Measurements from ENCODE around the gene MAGEF1. TPM values are rescaled to one million over a fixed set of nuclear protein-coding genes. Genes with fewer than 3 reads are reported as not detected.
A peak's percentile ranks its signal among the peaks of the same experiment; 100 is the strongest.

The MAGEF1 gene
- total and polyA plus RNA-seq, 2 of the 13 experiments (the other 11 are each of a cell fraction or from before 2014, with no cell fraction given), result 26.0 to 62.4 TPM

DNA sequence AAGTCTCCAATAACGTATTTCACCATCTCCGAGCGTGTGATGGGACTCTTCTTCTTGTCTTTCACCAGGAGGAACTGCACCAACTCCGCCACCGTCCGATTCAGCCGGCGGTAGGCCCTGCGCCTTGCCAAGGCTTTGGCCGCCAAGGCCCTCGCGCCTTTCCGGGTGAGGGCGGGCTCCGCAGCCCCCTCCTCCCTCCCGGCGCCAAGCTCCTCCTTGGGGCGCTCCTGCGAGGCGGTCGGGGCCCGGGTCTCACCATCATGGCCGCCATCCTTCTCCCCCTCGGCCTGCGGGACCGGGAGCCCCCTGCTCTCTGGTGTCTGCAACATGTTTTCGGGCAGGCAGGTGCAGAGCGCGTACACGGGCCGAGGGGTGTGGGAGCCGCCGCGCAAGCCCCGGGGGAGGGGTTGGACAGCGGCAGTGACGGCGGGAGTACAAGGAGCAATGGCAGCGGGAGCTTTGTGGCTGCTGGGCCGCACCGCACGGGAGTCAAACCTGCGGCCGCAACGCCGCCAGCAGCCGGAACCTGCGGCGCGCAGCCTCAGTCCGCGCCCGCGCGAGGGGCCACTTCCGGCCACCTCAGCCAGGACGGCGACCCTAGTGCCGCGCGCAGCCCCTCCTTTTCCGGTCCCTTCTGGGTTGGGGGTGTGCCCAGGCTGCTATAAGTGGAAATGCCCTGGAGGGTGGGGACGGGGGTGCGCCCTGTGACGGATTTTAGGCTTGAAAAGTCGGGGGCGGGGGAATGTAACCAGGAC is at the start of gene MAGEF1 (continued):
- TF ChIP-seq ETV6 (CRISPR knock-in tag; conservative IDR thresholded peaks at IDR 0.05), result 0 out of 2 replicates have a peak, but pooled peaks have one; percentile 60
- peak; percentile 89 for TF ChIP-seq ZNF749 (CRISPR knock-in tag; IDR thresholded peaks at IDR 0.05; ENCODE audit: borderline replicate concordance)
- no peak for TF ChIP-seq CREM (IDR thresholded peaks at IDR 0.05)
- TF ChIP-seq CREM (CRISPR knock-in tag; IDR thresholded peaks at IDR 0.05), result no peak
- TF ChIP-seq ZNF800 (CRISPR knock-in tag; IDR thresholded peaks at IDR 0.05), result peak; percentile 75; the same call in 1 of the 2 replicates
- peak; percentile 71; the same call in 1 of the 2 replicates for TF ChIP-seq AKAP8 (CRISPR knock-in tag; IDR thresholded peaks at IDR 0.05)
- TF ChIP-seq ZNF83 (CRISPR knock-in tag; IDR thresholded peaks at IDR 0.05; ENCODE audit: borderline replicate concordance), result peak; percentile 51; the same call in 1 of the 2 replicates
- TF ChIP-seq SYNCRIP (IDR thresholded peaks at IDR 0.05; ENCODE audit: insufficient read depth, low read depth, low read length), result no peak
- no peak for TF ChIP-seq SMARCC2 (IDR thresholded peaks at IDR 0.05)
- TF ChIP-seq ZNF563 (CRISPR knock-in tag; IDR thresholded peaks at IDR 0.05), result peak; percentile 91
- no peak for TF ChIP-seq AKNA (CRISPR knock-in tag; IDR thresholded peaks at IDR 0.05; ENCODE audit: borderline replicate concordance)
- TF ChIP-seq, protein P1, sequence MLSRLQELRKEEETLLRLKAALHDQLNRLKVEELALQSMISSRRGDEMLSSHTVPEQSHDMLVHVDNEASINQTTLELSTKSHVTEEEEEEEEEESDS (CRISPR knock-in tag; IDR thresholded peaks at IDR 0.05; ENCODE audit: borderline replicate concordance), result 0 out of 2 replicates have a peak, but pooled peaks have one; percentile 27
- TF ChIP-seq ZNF615 (CRISPR knock-in tag; IDR thresholded peaks at IDR 0.05; ENCODE audit: borderline replicate concordance), result peak; percentile 87; the same call in 1 of the 2 replicates
- TF ChIP-seq MEF2D (CRISPR knock-in tag; IDR thresholded peaks at IDR 0.05), result no peak
- TF ChIP-seq ZSCAN29 (CRISPR knock-in tag; conservative IDR thresholded peaks at IDR 0.05), result no peak
- peak; percentile 94 for TF ChIP-seq SPEN (CRISPR knock-in tag; IDR thresholded peaks at IDR 0.05; ENCODE audit: low read depth)
- no peak for TF ChIP-seq GPN1 (CRISPR knock-in tag; IDR thresholded peaks at IDR 0.05; ENCODE audit: borderline replicate concordance)
- no peak for TF ChIP-seq DMTF1 (CRISPR knock-in tag; IDR thresholded peaks at IDR 0.05)
- TF ChIP-seq NFKBIZ (CRISPR knock-in tag; IDR thresholded peaks at IDR 0.05), result no peak
- no peak for TF ChIP-seq PHF5A (CRISPR knock-in tag; IDR thresholded peaks at IDR 0.05; ENCODE audit: low read depth, unreplicated experiment)
- TF ChIP-seq MAFF (IDR thresholded peaks at IDR 0.05; ENCODE audit: low read depth, low read length), result no peak
